AG04450 (cell line): ENCODE results near the gene MRPS30. TPM values are rescaled to one million over a fixed set of nuclear protein-coding genes. Genes with fewer than 3 reads are reported as not detected.

Experiments used
- CTCF ChIA-PET: fragments of 300-600, 350-600 bp; formaldehyde crosslinking; extraction: SDS; loops from one replicate; lab custom pipeline; 2022; ENCODE audit warnings: antibody characterized with exemption, inconsistent platforms; lab: Charles Lee
- POLR2A ChIA-PET: fragments of 350-600 bp; formaldehyde crosslinking; extraction: SDS; loops from one replicate; lab custom pipeline; 2021; ENCODE audit warnings: antibody characterized with exemption, inconsistent platforms; lab: Yijun Ruan, JAX
- DNase-seq: peaks from one replicate; pipeline ENCODE4 v3.0.0-alpha.2; 2011; ENCODE audit warnings: low read depth, low spot score
- H3K27ac ChIP-seq: one replicate; pipeline ENCODE4 v1.5.1; 2012; ENCODE audit warnings: low read depth, low read length, control low read depth
- H3K27me3 ChIP-seq: one replicate; pipeline ENCODE4 v1.6.0; 2012; ENCODE audit warnings: low read length; ENCODE audit not compliant: control insufficient read depth, insufficient read depth
- H3K4me3 ChIP-seq: 2 replicates; pipeline ENCODE4 v1.5.1; 2011; ENCODE audit warnings: mild to moderate bottlenecking, low read depth, low read length, control low read depth
- H3K9me3 ChIP-seq: 2 replicates; pipeline ENCODE4 v1.5.1; 2012; ENCODE audit warnings: low read length; ENCODE audit not compliant: control insufficient read depth, insufficient read depth
- polyA plus RNA-seq: library from polyadenylated mRNA; depleted of rRNA; stranded (reverse); fragments of >200 nt; gene quantifications from 2 replicates; pipeline ENCODE4 v1.2.3, GENCODE V29; 2011
- TF ChIP-seq, protein P1 (sequence below): IDR thresholded peaks from 2 replicates; pipeline ENCODE4 v1.5.1; 2011; ENCODE audit warnings: low read depth, low read length, control low read depth, inconsistent platforms

Gene MRPS30
- polyA plus RNA-seq, 1 experiment = 36.3 TPM

DNA sequence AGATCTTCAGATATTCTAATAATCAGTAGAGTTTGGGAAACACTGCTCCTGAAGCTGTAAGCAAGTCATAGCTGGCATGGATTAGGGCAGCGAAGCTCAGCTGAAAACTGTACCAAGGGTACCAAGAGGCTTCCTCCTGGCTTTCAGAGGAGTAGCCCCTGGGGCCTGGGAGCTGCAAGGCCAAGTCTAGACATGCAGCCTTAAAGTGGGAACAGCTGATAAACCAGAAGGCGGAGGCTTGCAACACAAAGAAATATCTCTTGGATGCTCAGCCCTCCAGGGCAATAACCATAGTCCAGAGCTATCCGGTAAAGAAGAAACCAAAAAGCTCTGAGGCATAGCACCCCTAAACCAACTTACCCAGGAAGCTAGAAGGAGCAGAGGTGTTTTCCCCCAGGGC is 51.5 kb downstream of the MRPS30 start:
- no peak for DNase-seq
- CTCF ChIA-PET = no interaction called here
- H3K27ac ChIP-seq = no peak overlapping the region
- no peaks in the 10 kb centered on the region for H3K9me3 ChIP-seq
- H3K4me3 ChIP-seq = no peak overlapping the region
- no peaks in the 10 kb centered on the region for H3K27me3 ChIP-seq
- POLR2A ChIA-PET = no interaction called here
- TF ChIP-seq, protein P1, sequence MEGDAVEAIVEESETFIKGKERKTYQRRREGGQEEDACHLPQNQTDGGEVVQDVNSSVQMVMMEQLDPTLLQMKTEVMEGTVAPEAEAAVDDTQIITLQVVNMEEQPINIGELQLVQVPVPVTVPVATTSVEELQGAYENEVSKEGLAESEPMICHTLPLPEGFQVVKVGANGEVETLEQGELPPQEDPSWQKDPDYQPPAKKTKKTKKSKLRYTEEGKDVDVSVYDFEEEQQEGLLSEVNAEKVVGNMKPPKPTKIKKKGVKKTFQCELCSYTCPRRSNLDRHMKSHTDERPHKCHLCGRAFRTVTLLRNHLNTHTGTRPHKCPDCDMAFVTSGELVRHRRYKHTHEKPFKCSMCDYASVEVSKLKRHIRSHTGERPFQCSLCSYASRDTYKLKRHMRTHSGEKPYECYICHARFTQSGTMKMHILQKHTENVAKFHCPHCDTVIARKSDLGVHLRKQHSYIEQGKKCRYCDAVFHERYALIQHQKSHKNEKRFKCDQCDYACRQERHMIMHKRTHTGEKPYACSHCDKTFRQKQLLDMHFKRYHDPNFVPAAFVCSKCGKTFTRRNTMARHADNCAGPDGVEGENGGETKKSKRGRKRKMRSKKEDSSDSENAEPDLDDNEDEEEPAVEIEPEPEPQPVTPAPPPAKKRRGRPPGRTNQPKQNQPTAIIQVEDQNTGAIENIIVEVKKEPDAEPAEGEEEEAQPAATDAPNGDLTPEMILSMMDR = no peak

GRCh38 chr5:44862808-44863207 is 54.1 kb downstream of the MRPS30 start:
- Histone ChIP-seq H3K27ac (no peak overlapping the region), H3K4me3 (no peak overlapping the region), H3K27me3 (no peaks in the 10 kb centered on the region), H3K9me3 (no peaks in the 10 kb centered on the region)
- CTCF ChIA-PET = no interaction called here
- POLR2A ChIA-PET = no interaction called here
- TF ChIP-seq, protein P1 = peak; percentile 48
- no peak for DNase-seq
